Measurements from ENCODE around the gene HES7.

HES7 gene

DNA sequence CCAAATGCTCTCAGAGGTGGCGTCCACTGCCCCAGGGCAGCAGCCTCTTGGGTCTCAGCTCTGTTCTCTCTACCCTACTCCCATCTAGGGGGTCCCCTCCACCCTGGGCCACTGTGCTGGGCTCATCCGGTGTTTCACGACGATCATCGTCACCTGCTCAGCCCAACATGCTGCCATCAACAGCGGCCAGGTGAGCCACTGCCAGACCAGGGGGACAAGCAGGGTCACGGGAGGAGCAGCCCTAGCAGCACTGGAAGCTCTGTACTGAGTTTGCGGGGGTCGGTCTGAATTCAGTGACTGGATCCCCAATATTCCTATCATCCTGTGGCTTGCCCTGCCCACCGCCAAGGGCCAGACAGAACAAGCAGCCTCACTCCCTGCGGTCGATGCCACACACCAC lies 52.4 kb downstream of the HES7 start:
- DNase-seq: no peak
